HG03378 (cell line): ENCODE results near the gene AP5B1.

ENCODE experiments used
- ATAC-seq: cut with Tn5 transposase; IDR thresholded peaks from one replicate; pipeline ENCODE4 v1.9.1; 2021; ENCODE audit warnings: mild to moderate bottlenecking, moderate library complexity; ENCODE audit not compliant: unreplicated experiment

Gene AP5B1, protein sequence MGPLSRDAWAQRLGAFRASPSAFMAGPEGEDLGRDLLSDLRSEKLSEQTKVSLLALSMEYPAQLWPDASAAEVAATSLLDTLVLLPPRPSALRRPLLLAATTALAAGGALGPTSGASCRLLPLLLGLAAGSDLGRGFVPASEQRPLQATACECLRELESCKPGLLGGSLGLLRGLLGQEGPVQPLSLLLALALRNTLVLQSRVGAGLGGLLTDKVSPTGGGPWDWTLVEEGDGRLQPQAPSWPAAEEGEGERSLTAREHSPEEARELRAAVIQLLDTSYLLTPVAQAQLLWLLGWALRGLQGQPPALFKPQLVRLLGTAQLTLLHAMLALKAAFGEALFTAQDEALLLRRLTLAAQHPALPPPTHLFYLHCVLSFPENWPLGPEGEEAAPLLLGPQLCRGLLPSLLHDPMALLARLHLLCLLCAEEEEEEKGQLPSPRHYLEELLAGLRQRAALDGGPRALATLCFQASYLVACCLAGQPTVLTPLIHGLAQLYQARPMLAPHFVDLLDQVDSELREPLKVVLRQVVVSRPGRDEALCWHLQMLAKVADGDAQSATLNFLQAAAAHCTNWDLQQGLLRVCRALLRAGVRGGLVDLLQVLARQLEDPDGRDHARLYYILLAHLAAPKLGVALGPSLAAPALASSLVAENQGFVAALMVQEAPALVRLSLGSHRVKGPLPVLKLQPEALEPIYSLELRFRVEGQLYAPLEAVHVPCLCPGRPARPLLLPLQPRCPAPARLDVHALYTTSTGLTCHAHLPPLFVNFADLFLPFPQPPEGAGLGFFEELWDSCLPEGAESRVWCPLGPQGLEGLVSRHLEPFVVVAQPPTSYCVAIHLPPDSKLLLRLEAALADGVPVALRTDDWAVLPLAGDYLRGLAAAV

DNA sequence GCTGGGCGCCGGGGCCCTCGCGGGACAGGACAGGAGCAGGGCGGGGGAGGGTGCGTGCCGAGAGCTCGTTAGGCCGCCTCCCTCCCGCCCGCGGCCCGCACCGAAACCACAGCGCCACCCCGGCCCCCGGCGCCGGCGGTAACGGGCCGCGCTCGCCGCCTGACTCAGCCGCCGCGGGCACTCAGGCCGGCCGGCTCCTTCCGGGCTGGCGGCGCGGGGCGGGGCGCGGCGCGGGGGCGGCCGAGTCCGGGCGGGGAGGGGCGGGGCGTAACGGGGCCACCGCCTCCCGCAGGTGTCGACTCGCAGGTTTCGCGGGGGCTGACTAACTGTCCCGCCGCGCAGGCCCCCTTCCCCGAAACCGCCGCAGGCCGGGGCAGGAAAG, at the start of gene AP5B1:
TSS of gene AP5B1 (minus strand) at position 207 of the 382 bp plus-strand sequence. CDS start 385 bp downstream, outside the sequence.
- no peak for ATAC-seq

DNA sequence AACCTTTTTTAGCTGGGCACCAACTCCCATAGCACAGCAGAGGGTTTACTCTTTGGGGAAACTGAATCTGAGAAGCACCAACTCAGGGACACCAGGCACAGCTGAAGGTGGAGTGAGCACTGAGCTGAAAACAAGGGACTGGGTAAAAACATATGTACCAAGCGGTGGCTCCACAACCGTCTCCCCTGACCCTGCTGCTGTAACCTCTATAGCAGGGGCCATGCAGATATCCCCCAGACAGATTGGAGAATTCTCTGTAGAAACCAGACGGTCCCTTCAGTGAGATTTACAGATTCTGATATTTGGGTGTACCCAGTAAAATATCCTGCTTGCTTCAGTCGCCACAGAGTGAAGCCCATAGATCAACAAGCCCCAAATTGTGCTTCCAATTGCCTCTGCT, 48.7 kb upstream of the AP5B1 start:
- ATAC-seq, result no peak

DNA sequence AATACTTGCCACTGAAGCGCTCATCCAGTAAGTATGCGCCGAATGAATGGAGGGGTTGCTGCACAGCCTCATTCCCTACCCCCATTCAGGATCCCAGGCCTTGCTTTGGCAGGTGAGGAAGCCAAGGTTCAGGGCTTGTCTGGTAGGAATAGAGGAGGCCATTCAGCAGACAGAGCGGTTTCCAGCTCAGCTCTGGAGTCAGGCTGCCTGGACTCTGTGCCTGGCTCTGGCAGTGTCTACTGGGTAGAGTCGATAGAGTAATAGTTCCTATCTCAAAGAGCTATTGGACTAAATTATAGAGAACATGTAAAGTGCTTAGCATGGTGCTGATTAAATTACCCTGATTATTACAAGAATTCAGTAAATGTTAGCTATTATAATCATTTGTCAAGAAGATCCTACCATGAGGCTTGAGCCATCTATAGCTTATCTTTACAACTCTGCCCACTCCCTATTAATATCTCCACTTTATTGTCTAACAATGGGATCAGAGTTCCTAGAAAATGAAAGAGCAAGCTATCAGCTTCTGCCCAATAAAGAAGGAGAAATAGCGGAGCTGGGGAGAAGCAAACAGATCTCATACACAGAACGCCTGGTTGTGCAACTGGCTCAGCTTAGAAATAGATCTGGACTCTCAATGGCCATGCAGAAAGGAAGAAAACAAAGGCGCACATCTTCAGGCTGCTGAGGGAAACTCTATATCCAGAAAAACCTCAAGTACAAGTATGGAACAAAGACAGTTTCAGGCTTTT, 46.4 kb upstream of the AP5B1 start:
- no peak for ATAC-seq

DNA sequence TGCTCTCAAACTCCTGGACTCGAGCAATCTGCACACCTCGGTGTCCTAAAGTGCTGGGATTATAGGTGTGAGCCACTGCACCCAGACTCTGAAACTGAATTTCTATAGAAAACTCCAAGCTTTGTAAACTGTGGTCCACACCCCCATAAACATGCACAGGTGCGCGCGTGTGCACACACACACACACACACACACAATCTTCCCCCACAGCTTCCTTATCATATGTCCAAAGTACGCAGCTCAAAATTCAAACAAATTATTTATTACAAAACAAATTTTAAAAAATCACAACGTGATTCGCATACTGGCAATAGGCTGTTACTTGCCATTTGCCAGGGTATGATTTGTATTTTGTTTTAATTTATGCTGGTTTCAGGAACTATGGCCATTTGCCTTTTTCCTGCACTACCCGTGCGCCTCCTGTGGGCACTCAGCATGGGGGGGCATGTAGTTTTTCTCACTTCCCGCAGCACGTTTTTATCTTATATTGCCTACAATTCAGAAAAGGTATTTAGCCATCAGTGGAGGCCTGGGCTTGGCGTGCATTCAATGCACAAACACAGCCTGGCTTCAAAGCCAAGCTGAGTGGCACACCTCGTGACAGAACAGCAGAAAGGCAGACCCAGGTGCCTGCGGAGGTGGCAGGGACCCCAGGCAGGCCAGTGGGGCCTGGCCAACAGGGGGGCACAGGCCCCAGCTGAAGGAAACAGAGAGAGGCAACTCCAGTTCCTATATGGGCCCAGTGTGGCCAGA, 42.2 kb upstream of the AP5B1 start:
- no peak for ATAC-seq

DNA sequence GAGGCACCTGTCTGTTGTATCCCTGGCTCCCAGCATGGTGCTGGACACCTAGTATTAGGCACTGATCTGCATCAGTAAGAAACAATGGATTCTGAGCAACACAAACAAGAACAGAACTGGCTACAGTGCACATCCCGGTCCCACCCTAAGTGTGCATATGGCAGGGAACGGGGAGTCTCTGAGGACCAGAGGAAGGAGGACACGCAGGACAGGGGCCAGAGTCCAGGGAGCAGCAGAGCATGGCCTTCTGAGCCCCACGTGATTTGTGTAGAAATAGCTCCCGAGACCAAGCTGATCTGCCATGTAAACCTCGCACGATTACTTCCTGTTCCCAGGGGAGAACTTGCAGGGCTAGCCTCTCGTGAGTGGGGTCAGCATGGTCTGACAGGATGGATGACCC, 40.3 kb upstream of the AP5B1 start:
- ATAC-seq, result no peak

DNA sequence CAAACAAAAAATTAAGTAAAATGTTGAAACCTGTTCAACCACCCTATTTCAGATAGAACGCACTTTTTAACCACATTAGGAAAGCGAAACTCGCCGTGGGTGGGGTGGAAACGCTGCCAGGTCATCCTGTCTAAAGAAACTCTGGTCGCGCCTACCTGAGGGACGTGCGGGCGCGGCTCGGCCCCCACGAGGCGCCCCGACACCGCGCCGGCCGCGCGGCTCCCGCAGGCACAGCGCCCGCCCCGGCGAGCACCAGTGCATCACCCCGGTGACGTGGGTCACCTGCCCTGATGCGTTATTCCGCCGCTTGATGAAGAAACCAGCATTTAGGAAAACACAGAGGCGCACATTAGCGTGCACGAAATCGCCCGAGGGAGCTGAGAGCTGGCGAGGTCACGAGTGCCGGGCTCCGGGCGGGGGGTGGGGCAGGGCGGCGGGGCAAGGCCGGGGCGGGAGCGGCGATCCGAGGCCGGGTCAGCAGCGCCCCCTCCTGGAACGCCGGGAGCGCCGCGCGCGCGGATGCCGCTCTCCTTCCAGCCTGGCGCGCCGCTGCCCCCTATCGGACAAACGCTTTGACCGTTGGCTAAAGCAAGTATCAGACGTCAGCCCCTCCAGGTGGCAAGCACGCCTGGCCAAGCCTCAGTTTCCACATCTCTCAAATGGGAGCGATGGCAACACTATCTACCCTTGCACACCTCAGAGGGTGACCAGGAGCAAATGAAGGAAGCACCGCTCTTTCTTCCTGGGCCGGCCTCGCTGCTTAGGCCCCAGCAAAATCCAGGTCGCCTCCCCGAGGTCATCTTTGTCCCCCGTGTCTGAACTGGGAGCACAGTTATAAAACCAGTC, 37.3 kb upstream of the AP5B1 start:
- ATAC-seq, result peak; percentile 62

DNA sequence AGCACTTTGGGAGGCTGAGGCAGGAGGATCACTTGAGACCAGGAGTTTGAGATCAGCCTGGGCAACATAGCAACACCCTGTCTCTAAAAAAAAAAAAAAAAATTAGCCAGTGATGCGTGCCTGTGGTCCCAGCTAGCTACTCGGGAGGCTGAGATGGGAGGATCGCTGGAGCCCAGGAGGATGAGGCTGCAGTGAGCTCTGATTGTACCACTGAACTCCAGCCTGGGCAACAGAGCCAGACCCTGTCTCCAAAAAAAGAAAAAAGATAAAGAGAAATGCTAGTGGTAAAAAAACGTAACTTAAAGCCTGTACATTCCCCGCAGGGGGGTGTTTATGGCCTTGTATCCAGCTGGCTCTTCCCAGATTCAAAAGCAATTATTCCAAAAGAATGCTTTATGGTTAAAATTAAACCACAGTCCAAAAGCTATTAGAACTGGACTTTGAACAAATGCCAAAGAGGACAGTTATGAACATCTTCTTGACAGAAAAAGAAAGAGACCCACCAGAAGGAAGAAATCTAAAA, 36.6 kb upstream of the AP5B1 start:
- ATAC-seq, result no peak

DNA sequence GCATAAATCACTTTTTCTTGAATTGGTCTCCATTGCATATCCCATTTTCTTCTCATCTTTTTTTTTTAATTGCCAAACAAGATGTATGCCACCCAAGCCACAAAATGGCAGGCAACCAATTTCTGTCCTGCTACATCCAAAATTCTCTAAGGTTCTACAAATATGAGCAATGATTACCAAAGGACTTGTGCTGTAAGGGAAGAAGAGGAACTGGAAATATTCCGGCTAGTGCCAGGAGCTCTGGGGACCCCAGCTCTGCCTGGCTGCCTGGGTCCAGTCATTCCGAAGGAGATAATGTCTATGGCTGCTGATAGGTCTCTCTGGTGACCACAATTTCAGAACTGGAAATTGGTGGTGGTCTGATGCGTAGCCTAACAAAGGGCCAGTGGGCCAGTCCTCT, 35.9 kb upstream of the AP5B1 start:
- no peak for ATAC-seq

DNA sequence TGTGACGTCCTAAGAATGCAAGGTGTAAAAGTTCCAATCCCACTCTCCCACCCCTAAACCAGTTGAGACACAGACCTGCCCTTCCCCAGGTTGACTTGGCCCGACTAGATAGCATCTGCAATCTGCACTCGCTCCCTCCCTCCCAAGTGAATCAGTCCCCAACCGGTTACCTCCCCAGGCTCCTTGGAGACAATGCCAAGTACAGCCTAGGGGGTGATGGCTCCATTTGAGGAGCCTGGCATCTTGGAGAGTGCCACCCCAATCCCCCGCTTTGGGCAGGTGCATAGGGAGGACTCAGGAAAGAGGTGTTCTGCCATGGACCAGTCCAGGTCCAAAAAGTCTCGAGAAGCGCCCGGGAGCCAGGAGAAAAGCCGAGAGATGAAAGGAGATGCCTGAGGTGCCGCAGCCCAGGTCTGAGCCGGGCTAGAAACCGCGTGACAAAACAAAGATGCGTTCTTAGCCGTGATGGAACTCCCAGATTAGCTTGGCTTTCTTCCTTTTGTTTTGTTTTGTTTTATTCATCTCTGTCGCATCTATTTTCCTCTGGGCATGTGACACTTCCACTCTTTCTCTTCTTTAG, 34.3 kb upstream of the AP5B1 start:
- no peak for ATAC-seq

DNA sequence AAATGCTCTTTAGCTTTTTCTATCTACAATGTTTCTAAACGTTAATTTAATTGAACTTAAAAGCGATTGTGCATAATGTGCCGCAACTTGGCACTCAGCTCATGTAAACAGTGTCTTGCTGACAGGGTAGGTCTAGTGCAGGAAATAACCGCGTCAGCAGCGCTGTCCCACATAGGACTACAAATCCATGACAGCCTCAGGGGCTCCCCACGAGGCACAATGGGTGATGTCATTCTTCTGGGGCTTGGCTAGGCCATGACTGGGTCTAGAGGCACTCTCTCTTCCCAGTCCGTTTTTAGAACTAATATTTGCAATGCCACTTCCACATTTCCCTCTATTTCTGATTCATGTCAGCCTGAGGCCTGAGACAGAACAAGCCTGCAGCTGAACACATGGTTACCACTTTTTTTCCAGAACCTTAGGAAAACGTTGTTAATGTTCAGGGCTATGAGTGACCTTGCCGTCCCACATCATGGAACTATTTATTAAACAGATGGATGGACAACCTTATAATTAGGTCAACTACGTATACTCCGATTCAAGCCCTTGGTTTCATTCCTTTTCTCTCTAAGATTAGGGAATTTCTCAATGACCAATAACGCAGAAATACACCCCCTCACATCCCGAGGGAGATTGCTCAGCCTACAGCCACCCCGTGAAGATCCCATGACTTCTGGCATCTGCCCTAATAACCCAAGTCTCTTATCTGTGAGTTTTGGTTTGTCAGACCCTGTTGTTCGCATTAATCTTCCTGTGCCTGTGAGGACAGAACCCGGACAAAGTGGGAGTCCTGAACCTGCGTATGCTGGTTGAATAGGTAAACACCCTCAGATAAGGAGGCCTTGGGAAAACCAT, 33.6 kb upstream of the AP5B1 start:
- no peak for ATAC-seq

DNA sequence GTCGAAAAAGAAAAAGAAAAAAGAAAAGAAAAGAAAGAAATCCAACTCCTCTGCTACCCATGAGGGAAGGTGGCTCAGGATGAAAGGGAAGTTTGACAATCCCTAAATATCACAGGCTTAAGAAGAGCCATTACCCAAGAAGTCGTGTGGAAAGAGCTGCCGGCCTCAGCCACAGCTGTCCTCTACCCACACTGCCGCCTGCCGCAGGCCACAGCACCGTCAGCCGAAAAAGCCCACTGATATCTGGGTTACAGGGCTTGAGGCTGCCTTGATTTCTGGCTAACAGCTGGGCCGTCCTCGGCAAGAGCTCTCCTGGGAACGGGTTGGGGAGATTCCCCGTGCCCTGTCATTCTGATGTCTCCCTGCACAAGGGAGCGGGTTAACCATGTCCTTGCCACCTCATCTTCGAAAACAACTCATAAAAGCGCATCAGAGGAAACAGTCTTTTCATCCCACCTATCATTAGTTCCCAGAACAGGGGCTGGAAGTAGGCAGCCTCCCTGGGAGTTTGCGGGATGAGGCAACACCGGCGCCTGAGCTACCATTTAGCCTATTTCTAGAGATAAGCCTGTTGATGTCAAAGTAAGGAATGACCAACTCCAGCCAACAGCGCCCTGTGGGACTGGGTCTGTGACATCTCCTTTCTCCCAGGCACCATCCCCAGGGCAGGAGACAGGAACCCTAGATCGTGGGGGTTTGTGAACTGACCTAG, 31.1 kb upstream of the AP5B1 start:
- ATAC-seq, result no peak

DNA sequence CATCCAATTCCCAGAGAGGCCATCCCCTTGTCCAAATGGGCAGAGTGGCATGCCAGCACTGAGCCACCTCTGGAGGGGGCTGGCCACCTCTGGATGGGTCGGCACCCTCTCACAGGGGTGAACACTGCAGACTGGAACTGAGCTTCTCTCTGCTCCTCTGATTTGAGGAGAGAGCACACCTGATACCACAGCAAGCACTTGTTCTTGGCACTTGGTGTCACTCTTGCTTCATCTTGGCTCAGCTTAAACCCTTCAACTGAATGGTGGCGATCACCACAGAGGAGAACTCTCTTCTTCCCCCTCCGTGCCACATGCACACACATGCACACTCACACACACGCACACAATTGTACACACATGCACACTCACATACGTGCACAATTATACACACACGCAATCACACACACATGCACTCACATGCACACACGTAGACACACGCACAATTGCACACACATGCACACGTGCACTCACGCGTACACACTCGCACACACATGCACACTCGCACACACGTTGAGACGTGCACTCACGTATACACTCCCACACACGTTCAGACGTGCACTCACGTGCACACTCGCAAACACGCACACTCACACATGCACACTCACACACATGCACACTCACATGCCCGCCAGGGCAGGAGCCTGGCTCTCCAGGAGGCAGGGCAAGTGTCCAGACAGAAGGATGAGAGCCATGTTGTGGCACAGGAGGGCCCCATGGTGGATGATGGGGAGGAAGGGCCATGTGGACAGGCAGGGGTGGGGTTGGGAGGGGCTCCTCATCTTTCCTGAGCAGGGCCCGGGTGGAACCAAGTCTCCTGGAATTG, 29.5 kb upstream of the AP5B1 start:
- no peak for ATAC-seq

DNA sequence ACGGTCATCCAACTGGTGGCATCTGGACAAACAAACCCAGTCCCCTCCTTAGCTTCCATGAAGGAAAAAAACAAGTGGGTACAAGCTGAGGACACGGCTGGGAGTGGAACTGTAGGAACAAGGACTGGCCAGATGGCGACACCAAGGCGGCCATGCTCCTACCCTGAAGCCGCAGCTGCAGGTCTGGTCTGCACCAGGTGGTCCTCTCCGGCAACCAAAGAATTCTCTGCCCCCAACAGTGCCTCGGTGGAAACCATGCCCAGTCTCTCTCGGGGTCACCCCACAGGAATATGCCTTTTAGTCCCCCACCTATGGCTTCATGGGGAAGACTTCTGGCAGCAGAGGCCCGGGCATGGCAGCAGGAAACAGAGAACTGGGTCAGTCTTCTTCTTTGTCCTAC, 28.7 kb upstream of the AP5B1 start:
- no peak for ATAC-seq

DNA sequence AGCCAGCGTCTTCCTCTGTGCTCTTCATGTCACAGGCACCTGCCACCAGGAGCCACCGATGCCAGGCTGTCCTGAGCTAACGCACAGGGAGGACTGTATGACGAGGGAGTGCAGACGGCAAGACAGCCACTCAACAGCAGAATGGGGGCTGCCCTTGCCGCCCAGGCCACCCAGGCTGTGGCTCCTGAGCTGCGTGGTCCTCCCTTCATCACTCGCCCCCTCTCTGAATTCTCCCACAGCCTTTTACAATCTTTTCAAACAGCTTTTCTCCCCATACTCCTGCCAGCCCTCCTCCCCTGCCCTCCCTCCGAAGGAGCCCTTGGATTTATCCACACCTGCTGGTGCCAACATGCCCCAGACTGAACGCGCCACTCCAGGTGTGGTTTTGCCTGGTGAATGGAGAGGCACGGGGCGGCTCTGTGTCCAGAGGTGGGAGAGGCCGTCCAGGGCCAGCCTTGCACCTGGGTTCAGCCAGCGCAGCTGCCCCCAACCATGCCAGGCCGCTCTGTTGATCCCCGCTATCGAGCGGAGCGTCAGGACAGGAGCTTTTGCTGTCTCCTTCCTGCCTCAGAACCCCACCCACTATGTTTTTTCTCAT, 28.1 kb upstream of the AP5B1 start:
- ATAC-seq, result no peak

DNA sequence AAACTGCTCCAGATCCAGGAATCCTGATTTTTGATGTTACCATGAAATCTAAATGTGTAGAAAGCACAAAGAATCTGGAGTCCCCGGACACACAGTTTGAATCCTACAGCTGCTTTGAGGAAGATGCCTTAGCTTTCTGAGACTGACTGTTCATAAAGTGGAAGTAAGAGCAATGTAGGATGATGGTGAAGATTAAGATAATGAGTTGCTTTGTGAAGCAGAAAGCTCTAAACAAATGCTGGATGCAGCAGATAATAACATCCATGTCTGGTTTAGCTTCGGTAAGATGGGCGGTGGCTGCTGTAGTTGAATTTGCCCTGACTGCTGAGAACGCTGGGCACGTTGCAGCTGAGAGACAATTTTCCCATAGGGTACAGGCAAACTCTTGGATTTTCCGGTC, 26.2 kb upstream of the AP5B1 start:
- no peak for ATAC-seq

DNA sequence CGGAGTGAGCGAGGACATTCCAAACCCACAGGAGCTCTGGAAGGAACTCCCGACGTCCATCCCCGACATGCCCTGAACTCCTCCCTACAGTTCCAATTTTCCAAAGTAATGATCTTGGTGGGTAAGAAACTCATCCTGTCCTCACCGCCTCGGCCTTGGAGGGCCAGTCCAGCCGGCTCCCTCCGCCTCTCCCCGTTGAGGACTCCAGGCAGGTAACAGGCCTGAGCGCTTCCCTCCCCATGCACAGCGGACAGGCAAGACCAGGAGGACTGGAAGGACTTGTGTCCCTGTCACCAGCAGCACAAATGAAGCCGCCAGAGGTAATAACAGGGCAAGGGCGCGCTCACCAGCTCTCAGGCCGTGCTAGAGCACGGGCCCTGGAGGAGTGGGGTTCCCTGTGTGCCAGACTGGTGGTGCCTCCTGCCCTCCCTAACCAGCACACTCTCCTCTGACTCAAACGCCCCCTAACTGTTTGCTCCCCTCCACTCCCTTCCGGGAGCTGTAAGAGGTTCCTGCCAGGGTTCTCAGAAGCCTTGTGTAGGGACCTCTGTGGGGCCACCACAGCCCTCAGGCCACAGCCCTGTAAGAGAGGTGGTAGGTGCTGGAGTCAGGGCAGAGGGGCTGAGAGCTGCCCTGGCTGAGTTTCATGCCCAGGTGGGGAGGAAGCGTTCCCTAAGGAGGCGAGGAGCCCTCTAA, 23.2 kb upstream of the AP5B1 start:
- no peak for ATAC-seq
